Stimulated activated naive CD8-positive, alpha-beta T cell treated with anti-CD3 and anti-CD28 coated beads, Interleukin-15, Interleukin-2, amounts not matched to agents 100 U/mL and 50 U/mL, for 24 hours (primary cell): ENCODE results near the gene FBXL4.

Experiments
- ATAC-seq: fragments of 150-1000 bp; cut with Tn5 transposase; one replicate; pipeline ENCODE4 v1.10.0; 2021
- DNase-seq: peaks from one replicate; pipeline ENCODE4 v3.0.0; 2021

FBXL4 gene

DNA sequence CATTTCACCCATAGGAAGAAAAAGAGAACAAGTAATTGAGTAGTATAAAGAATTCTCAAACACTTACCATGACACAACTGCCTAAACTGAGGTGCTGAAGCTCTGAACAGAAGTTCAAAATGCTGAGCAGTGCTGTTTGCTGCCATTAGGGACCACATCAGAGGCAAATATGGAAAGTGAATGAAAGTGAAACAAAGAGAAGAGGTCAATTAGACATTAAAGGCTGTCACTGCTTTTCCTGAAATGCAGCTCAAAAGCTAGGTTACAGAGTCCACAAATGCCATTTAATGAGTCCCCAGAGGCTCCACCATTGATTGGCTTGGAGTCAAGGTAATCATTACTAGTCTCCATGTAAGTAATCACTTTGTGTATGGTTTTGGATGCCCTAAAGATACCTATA, 67.3 kb downstream of the FBXL4 start:
- DNase-seq (no peak), ATAC-seq (peak; percentile 49)

DNA sequence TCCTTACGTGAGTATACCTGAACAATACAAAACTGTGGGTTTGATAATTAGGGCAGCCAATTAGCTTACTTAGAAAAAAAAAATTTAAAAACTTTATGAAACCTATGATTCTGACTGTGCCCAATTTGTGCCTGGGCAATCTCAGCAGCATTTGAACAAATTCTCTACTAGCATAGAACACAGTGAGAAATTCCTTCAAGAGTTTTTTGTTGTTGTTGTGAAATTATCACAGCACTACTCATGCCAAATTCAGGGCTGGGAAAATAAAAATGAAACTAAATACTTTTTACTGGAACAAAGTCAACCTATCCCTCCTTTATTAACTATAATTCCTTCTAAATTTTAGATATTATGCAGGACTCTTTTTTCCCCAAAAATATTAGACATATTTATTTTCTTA, 70.5 kb downstream of the FBXL4 start:
- DNase-seq (no peak), ATAC-seq (no peak)

DNA sequence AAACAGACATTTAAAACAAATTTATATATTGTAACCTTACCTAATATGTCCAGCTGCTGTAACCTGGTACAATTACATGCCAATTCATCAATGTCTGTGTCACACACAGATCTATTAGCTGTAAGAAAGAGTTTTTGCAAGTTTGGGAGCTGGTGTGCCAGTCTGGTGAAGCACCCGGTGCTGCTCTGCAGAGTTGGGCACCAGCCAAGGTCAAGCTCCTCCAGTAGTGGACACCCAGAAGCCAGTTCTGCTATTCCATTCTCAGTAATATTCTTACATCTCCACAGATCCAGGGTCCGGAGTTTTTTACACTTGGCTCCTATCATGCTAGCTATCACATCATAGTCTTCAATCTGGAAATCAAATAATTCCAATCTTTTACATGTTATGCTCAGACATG, 72.4 kb downstream of the FBXL4 start:
- DNase-seq (no peak), ATAC-seq (no peak)

DNA sequence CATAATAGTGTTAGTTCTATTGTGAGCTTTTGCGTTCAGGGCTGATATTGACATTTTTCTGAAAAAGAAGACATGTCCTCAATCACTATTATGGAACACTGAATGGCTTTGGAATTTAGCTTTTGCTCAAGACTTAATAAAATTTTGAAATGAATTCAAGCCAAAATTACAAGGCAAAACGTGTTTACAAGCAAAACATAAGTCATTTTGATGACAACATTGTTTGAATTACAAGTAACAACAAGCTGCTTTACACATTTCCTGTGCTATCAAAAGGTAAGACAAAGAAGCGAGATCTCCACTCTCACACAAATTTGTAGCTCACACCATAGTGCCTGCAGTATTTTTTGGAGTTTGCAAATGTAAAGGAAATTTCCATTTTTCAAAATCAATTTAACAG, 75.9 kb downstream of the FBXL4 start:
- ATAC-seq (no peak), DNase-seq (no peak)

DNA sequence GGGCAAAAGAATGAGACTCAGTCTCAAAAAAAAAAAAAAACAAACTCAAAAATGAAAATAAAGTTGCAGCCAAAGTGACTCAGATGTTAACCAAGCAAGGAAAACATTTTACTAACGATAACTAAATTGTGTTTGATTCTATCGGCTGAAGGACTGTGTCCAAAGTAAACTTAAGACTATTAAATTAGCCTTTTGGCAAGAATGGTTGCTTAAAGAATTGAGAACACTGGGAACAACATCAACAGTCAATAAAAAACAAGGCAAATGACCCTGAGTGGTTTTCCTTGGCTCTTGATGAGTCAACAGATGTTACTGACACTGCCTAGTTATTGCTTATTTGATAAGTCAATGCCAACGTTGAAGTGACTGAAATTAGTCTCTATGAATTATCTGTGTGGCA, 76.7 kb downstream of the FBXL4 start:
- ATAC-seq (no peak), DNase-seq (no peak)

DNA sequence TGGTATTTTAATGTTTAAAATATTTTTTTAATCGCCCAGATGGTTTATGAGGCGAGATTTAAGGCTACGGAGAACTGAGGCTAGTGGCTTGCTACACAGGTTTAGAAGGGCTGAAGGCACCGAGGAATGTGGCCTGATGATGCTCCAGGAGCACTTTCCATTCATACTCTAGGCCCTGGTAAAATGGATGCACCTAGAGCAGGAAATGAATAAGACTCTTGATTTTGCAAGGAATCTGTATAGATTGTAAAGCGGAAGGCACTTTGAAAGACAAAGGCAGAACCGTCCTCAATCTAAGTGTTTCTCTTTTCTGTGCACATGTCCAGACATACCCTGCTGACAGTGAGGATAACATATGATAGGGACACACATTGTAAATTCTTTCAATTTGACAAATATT, 83.2 kb downstream of the FBXL4 start:
- ATAC-seq (no peak), DNase-seq (no peak)

DNA sequence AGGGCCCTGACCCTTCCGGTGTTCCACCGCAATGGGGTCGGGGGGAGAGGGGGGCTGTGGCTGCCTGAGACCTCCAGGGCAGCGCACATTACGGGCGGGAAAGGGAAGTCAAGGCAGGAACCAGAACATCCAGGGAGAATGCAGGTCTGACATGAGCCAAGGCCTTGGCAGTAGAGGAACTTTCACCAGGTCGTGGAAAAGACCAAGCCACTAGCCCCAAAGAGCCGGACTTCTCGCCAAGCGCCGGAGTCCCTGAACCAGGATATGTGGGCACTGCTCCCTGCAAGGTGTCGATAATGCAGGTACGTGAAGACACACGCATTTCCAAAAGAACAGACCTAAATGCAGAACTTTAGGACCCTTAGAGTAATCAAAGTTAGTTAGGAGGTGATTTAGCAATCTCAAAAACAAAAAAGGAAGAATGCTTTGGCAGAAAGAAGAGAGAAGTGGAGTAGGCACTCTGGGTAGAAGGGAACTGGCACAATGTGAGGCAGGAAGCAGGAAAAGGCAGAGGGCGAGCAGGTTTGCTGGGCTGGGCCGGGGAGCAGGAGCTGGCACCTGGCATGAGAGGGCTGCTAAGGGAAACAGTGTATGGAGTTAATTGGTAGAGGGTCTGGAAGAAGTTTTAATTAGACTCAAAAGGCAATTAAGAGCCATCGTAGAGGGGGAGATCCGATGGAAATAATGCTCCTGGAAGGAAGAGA, 99.1 kb downstream of the FBXL4 start:
- no peak for DNase-seq
- no peak for ATAC-seq

DNA sequence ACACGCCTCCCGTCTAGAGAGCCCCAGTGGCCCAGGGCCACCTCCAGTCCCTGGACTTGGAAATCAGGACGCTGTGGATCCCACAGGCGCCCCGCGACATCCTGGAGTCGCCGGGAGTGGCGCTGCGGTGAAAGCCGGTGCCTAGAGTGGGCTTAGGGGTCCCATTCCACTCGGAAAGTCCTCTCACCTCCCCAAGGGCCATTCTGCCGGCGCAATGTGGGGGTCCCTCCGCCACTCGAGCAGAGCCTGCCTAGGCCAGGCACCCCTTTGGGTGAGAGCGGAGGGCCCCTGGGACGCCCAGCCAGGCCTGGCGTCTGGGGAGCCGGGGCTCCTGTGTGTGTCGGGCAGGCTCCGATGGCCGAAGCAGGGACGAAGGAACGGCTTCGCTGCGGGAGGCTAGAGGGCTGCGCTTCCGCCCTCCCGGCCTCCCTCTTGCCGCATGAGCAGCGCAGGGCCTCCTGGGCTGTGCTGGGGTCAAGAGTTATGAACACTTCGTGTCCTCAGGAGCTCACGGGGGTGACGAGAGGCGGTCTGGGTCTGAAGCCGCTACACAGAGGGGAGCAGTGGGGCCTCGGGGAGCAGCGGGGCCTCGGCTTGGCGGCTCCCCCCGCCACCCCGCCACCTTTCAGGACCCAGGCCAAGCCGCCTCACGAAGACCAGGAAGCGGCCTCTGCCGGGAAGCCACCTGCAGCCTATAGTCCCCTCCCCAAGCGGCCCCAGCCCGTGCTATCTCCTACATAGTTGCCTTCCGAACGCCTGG, 99.8 kb downstream of the FBXL4 start:
- DNase-seq (peak; percentile 7), ATAC-seq (no peak)

DNA sequence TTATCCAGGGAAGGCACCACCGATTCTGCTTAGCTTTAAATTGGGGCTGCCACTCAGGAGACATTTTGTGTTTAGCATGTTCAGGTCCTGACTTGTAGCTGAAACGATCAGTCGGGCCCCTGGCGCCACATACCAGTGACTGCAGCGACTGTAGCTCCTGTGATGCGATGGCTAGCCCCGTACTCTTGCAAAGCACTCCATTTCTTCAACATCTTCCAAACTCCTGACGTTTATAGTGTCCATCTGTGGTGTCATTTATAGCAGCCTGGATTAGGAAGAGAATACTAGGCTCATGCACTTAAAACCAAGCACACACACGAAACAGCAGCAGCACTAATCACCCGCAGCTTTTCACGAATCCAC, 100.3 kb downstream of the FBXL4 start:
- no peak for ATAC-seq
- no peak for DNase-seq

DNA sequence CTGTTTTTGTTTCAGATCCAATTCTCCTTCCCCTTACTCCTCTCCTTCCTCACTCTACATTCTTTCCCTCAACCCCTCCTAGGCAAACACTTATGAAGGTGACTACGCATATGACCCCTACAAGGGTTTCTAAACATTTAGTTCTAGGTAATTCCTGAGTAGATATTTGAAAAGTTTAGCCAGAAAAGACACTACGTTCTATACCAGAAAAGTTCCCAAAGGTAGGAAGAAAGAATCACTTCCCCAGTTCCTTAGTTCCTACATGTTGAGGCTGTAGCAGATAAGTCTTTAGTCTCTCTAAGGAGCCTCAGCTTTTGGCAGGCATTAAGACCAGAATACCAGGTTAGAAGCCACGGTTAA, 101.7 kb downstream of the FBXL4 start:
- DNase-seq, result no peak
- no peak for ATAC-seq

DNA sequence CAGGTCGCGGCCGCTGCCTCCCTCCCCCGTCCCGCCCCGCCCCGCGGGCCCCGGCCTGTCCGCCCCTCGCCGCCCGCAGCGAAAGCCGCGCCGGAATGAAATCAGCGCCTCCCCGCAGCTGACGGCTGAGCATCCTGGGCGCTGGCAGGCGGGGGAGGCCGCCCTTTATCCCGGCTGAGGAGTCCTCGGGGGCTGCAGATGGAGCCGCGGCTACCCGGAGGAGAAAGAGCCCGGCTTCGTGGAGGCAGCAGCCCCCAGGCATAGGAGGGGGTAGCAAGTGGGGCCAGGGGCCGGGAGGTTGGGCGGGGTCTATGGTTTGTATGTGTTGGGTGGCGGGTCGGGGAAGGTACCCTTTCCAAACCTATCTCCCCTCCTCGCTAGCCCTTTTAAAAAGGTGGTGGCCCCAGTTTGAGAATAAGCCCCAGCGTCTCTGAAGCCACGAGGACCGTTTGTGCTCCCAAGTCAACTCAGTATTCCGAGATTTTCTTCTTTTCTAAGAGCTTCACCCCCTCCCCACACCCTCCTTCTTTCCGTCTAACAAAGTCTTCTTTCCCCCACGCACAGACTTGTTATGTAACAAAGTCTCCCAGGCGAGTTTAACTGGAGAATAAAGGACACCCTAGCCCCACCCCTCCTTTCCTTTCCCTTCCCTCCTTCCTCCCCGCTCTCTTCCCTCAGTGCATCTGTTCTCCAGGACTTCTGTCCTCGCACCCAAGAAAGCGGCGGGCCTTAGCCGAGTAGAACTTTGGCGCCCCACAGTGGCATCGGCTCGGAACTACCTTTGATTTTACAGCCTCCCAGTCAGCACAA, 102.3 kb downstream of the FBXL4 start:
- ATAC-seq (peak; percentile 55), DNase-seq (peak; percentile 77)

DNA sequence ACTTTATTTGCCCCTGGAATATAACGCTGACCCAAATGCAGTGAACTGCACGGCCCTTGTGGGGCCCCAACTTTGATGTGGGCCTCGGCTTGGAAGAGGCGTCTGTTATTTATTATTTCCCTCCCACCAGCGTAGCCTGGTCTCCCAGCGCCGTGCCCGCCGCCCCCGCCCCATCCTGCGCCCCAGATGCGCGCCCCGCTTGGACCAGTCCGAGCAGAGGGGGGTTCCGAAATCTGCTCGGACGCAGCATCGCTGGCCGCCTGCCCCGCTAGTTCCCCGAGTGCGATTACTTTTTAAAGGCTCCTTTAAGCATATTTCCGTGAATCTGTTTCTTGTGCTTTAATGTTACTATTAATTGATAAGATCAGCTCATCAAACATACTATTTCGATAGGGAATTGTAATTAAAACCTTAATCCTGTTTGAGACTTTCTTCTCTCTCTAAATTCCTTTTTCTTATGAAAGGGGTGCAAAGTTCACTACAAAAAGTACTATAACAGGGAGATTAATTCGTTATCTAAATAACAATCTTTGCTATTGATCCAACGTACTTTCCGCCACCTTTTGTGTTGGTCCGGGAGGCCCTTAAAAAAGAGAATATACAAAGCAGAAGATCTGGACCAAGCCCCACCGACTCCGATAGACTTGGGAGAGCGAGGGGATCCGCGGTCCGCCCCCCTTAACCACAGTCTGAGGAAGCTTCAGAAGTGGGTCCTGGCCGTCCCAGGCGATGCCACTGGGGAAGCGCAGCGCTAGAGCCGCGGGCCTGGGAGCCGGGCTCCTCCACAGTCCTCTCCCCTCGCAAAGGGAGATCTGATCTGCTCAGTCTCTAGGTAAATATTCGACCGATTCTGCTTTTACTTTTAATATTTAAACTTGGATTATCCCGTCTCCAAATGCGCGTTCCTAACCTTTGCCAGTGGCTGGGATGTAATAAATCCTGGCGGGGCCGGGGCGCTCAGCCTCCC, 103.2 kb downstream of the FBXL4 start:
- DNase-seq (no peak), ATAC-seq (no peak)

DNA sequence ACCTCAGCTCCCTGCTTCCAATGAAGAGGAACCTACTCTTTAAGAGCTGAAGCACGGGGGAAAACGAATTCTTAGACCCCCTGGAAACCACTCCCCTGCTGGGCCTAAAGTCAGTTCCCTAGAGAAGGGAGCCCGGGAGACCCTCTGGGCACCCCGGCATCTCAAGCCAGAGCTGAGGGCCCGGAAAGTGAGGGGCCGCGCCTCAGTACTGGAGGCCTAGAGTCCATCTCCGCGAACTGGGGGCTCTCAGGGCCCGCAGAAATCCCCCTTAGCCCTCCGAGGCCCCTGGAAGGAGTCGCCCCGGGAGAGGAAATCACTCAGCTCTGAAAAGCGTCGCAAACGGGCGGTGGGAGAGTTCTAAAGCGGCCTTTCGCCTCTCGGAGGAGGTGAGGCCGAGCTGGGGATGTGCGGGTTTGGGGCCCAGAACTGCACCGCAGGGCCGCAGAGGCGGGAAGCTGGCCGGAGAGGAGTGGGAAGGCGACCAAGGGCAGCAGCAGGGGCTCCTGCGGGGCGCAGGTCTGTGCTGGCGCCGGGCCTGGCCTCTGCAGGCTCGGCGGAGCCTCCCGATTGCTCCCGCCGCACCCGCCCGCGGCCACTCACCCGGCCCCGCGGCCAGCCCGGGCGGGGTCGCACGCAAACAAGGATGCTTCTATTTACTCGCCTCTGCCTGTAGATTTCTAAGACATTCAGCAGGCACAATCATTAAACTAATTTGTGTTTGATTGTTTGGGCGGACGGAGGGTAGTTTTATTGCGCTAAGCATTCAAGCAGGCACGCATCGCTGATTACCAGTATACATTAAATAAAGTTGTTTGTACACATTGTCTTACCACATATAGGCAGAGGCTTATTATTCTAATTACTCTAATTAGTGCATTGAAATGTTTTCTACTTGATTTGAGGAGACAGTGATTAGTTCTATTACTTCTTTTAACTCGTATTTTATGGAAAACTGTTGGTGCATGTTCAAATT, 104.2 kb downstream of the FBXL4 start:
- ATAC-seq (no peak), DNase-seq (no peak)

DNA sequence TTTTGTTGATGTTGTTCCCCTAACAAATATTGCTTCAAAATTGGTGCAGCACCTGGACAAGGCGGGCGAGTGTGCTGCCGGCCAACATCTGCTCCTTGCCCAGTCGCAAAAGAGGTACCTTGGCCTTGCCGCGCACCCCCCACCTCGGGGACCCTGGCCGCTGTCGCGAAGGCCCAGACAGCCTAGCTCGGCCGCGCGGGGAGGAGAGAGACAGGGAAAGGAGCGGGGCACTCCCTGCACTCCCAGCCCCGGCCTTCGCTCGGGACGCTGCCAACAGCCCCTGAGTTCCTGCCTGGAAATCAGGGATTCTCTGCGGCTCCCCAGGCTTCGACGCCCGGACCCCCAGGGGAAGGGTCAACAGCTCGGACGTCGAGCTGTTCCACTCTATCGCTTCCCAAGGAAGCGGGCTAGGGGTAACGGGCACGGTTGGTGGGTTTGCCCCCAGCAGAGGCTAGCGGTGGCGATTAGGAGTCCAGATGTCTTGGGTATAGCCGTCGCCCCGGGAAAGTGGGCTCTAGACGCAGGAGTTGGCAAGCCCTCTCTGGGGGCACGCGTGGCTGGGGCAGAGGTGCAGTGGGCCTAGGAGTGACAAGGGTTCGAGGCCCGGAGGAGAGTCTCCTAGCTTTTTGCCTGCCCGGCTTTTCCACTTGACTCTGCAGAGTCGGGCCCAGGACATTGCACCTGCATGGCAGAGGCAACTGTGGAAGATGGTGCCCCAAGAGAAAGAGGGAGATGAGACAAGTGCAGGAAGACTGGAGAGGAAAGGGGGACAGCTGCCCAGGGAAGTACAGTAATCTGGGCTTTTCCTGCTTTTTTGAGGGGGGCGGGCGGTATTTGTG, 105.2 kb downstream of the FBXL4 start:
- DNase-seq (no peak), ATAC-seq (no peak)

DNA sequence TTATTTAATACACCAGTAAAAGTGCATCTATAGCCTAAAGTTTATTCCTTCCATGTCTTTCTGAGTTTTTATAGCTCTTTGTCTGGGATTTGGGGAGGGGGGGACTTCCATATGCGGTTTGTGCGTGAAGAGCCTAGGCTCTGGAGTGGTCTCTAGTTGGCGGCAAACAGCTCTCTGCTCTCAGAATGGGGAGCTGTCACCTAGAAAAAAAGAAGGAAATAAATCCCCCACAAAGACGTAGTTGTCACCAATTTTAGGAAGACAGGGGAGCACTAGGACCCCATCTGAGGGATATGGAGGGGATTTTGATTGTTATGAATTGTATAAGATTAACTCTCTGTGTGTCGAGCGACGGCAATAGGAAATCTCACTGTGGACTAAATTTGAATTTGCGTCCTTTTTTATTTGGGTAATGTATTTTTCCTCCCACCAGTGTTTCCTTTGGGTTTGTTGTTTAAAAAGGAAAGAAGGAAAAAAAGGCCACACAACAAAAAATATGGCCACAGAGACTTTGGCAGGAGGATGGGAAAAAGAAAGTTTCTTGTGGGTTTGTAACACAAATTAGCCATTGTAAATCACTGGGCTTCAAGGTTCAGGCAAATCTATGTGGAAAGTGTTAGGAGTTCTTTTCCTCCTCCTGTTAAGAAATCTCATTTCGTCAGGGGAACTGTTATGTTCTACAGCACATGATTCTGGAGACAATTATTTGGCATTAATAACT, 106.0 kb downstream of the FBXL4 start:
- DNase-seq (no peak), ATAC-seq (no peak)

DNA sequence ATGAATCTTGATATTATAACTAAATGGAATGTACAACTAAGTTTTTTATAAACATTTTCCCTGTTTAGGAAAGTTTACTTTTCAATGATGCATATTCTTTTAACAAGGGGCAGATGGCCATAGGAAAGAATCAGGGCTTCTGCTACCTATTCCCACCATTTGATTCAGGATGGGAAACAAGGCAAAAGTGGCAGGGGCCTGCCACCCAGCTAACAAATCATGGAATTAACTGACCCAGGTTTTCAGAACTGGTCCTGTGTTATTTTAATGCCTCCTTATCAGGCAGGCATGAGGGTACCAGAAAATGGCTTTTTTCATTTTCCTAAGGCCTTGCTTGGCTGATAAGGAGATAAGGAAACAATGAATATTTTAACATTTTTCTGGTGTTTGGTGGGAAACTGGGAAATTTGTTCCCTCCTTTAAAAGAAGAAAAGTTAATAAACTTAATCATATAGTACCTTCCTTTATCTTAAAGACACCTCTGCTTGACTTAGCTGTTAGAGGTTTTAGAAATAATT, 106.7 kb downstream of the FBXL4 start:
- DNase-seq, result no peak
- ATAC-seq, result no peak

DNA sequence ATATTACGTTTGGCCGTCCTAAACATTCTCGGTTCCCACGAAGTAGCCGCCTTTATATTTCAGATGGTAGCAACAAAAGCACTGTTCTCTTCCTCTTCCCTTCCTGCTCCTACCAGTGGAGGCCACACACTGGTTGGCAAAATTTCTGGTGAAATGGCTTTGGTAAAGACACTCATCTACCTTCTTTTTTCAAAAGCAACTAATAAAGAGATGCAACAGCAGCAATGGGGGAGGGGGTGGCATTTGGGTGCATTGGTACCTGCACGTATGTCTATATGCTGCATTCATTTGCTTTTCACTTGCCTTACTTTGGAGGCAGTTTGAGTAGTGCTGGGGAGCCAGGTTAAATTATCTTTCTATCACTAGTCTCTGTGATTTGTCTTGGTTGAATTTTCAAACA, 107.4 kb downstream of the FBXL4 start:
- no peak for DNase-seq
- ATAC-seq, result no peak

DNA sequence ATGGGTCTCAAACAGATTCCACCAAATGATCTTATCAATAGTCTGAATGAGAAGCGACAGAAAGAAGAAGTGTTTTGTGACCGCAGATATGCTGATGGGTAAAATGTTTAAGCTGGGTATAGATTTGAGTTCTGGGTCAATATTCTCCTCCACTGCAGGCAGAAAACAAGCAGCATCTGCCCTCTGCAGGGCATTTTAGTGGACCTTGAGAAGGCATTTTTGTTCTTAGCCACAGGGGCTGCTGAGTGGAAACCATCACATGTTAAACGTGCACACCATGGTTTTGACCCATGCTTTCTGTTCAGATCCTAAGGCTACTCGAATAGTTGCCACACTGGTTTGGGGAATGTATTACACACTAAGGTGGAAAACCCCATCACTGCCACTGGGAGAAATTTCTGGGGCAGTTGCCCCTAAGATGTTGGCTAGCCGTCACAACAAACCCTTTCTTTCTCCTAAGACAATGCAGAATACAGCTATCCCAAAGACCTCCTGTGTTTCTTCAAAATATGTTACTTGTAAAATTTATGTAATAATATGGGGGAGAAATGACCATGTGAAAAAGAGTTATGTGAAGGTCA, 107.9 kb downstream of the FBXL4 start:
- no peak for ATAC-seq
- DNase-seq, result no peak

DNA sequence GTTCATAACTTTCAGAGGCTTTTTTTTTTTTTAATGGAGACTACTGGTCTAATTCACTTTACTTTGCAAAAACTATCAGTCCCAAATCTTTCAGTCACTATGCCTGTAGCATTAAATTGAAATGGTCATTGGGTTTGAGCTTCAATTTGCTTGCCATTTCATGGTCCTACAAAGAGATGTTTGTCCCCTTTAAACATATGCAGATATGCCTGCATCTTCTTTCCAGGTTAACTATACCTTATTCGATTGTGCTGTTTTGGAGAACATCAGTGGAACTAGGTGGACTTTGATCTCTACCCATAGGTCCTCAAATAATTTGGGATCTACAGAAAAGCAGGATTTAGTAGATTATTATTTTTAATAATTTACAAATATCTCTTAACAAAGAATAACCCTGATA, 108.8 kb downstream of the FBXL4 start:
- DNase-seq (no peak), ATAC-seq (no peak)
